IMR-90 (cell line): ENCODE measurements around the gene GP1BA. TPM values are rescaled to one million over a fixed set of nuclear protein-coding genes. Genes with fewer than 3 reads are reported as not detected.

Source experiments
- ATAC-seq: fragments of 200-7000 bp; cut with Tn5 transposase; 2 replicates; pipeline ENCODE4 v1.9.1; 2020; ENCODE audit warnings: low read depth, mild to moderate bottlenecking, moderate library complexity
- BruUV-seq: library from RNA; stranded (reverse); fragments of 400-500 nt; replicated peaks from 2 replicates; lab custom pipeline; 2021; lab: Mats Ljungman, UMichigan
- CTCF ChIA-PET: fragments of 300-600 bp; formaldehyde crosslinking; extraction: SDS; loops from one replicate; lab custom pipeline; 2021; ENCODE audit warnings: antibody characterized with exemption; lab: Yijun Ruan, JAX
- POLR2A ChIA-PET: fragments of 300-600 bp; sonication (Branson Sonifier 250); formaldehyde crosslinking; loops from one replicate; lab custom pipeline; 2022; ENCODE audit warnings: antibody characterized with exemption; ENCODE audit not compliant: unreplicated experiment; lab: Charles Lee
- DNase-seq: peaks from one replicate; pipeline ENCODE4 v3.0.0; 2013
- H2AFZ ChIP-seq: replicated peaks from 2 replicates; pipeline ENCODE3; 2013; ENCODE audit warnings: low read length, mild to moderate bottlenecking; ENCODE audit not compliant: poor library complexity
- H2AK5ac ChIP-seq: 2 replicates; pipeline ENCODE4 v1.6.1; 2013; ENCODE audit warnings: low read depth, low read length, inconsistent platforms
- H2AK9ac ChIP-seq: replicated peaks from 2 replicates; pipeline ENCODE3; 2013; ENCODE audit warnings: mild to moderate bottlenecking, low read depth, low read length, moderate library complexity; ENCODE audit not compliant: poor library complexity
- H2BK120ac ChIP-seq: 2 replicates; pipeline ENCODE4 v1.6.1; 2013; ENCODE audit warnings: low read depth, low read length, inconsistent platforms
- H2BK15ac ChIP-seq: 3 replicates; pipeline ENCODE4 v1.6.1; 2013; ENCODE audit warnings: low read depth, low read length, inconsistent platforms
- H2BK20ac ChIP-seq: 2 replicates; pipeline ENCODE4 v1.6.1; 2013; ENCODE audit warnings: low read depth, mild to moderate bottlenecking, inconsistent platforms, low read length, moderate library complexity
- H2BK5ac ChIP-seq: 2 replicates; pipeline ENCODE4 v1.6.1; 2013; ENCODE audit warnings: mild to moderate bottlenecking, low read depth, low read length, inconsistent platforms; ENCODE audit not compliant: poor library complexity, severe bottlenecking
- H3K14ac ChIP-seq: replicated peaks from 2 replicates; pipeline ENCODE4 v1.6.1; 2013; ENCODE audit warnings: low read depth, low read length, inconsistent platforms
- H3K18ac ChIP-seq: 2 replicates; pipeline ENCODE4 v1.6.1; 2013; ENCODE audit warnings: low read depth, low read length, control low read depth
- H3K23ac ChIP-seq: 2 replicates; pipeline ENCODE4 v1.6.1; 2013; ENCODE audit warnings: low read depth, low read length, inconsistent platforms
- H3K27ac ChIP-seq: 2 replicates; pipeline ENCODE4 v1.5.1; 2013; ENCODE audit warnings: mild to moderate bottlenecking, control low read depth, low read length; ENCODE audit not compliant: insufficient read depth
- H3K27me3 ChIP-seq: 2 replicates; pipeline ENCODE4 v1.6.1; 2013; ENCODE audit warnings: low read length; ENCODE audit not compliant: control insufficient read depth, insufficient read depth
- H3K36me3 ChIP-seq: 2 replicates; pipeline ENCODE4 v1.6.1; 2013; ENCODE audit warnings: low read length, mixed read lengths; ENCODE audit not compliant: control insufficient read depth, insufficient read depth
- H3K4ac ChIP-seq: 2 replicates; pipeline ENCODE4 v1.6.1; 2013; ENCODE audit warnings: low read depth, low read length, inconsistent platforms
- H3K4me1 ChIP-seq: 2 replicates; pipeline ENCODE4 v1.6.1; 2013; ENCODE audit warnings: low read length, mixed read lengths; ENCODE audit not compliant: control insufficient read depth, insufficient read depth
- H3K4me2 ChIP-seq: 2 replicates; pipeline ENCODE4 v1.6.1; 2013; ENCODE audit warnings: low read depth, mild to moderate bottlenecking, control low read depth, low read length, moderate library complexity
- H3K4me3 ChIP-seq: 2 replicates; pipeline ENCODE4 v1.5.1; 2013; ENCODE audit warnings: low read depth, mild to moderate bottlenecking, control low read depth, low read length, moderate library complexity; ENCODE audit not compliant: insufficient read depth
- H3K56ac ChIP-seq: 2 replicates; pipeline ENCODE4 v1.6.1; 2013; ENCODE audit warnings: low read length, inconsistent platforms; ENCODE audit not compliant: insufficient read depth; ENCODE audit errors: extremely low read depth
- H3K79me1 ChIP-seq, 2 experiments: 2 replicates each; pipeline ENCODE4 v1.6.1; 2013; ENCODE audit warnings: low read length in 2 of 2, inconsistent platforms in 1 of 2, low read depth in 1 of 2
- H3K9ac ChIP-seq: 2 replicates; pipeline ENCODE4 v1.6.1; 2013; ENCODE audit warnings: low read depth, low read length, control low read depth
- H3K9me1 ChIP-seq: 2 replicates; pipeline ENCODE4 v1.6.1; 2013; ENCODE audit warnings: low read length, inconsistent platforms; ENCODE audit not compliant: insufficient read depth
- H3K9me3 ChIP-seq: 2 replicates; pipeline ENCODE4 v1.6.1; 2013; ENCODE audit warnings: low read length; ENCODE audit not compliant: control insufficient read depth, insufficient read depth
- H4K20me1 ChIP-seq: 2 replicates; pipeline ENCODE4 v1.6.1; 2013; ENCODE audit warnings: low read length, inconsistent platforms; ENCODE audit not compliant: insufficient read depth
- H4K5ac ChIP-seq: 2 replicates; pipeline ENCODE4 v1.6.1; 2013; ENCODE audit warnings: mild to moderate bottlenecking, low read depth, low read length, control low read depth
- H4K8ac ChIP-seq, 2 experiments: 2 replicates each; pipeline ENCODE4 v1.6.1; 2013; ENCODE audit warnings: low read depth in 2 of 2, low read length in 2 of 2, control low read depth in 1 of 2, inconsistent platforms in 1 of 2
- H4K91ac ChIP-seq: 2 replicates; pipeline ENCODE4 v1.6.1; 2013; ENCODE audit warnings: low read depth, low read length, inconsistent platforms; ENCODE audit not compliant: insufficient read depth
- FOS ChIP-seq: fragments of 150-350 bp; IDR thresholded peaks from 2 replicates; pipeline ENCODE4 v1.6.1; 2016; ENCODE audit warnings: low read depth, low read length
- POLR2A ChIP-seq: IDR thresholded peaks from 2 replicates; pipeline ENCODE4 v1.6.1; 2012; ENCODE audit warnings: mild to moderate bottlenecking, low read depth, low read length
- WGBS, 2 experiments: methylation state at CpG; one replicate each; pipeline versions ENCODE4 v1.1.5 to v1.1.7; 2013; ENCODE audit warnings: missing lambda C conversion rate in 2 of 2; ENCODE audit not compliant: insufficient read length in 1 of 2; ENCODE audit errors: extremely low coverage in 2 of 2; 5-methylcytosine and 5-hydroxymethylcytosine counted together
- dilution Hi-C: fragments of 300-500 bp; cut with HindIII; formaldehyde crosslinking; loops from one replicate; pipeline ENCODE4 v1.14.3; 2018; ENCODE audit warnings: low sequenced_read_pairs; ENCODE audit not compliant: unreplicated experiment
- in situ Hi-C: fragments of 300-500 bp; cut with MboI; formaldehyde crosslinking; loops from 3 replicates; pipeline ENCODE4 v1.14.3; 2019; ENCODE audit warnings: low sequenced_read_pairs, inconsistent platforms, mixed read lengths
- intact Hi-C: fragments of 100-400 bp; cut with micrococcal nuclease; formaldehyde crosslinking; loops from 2 replicates; pipeline ENCODE4 v1.10.0; 2022
- polyA plus RNA-seq, 3 experiments: library from polyadenylated mRNA; depleted of rRNA; stranded (reverse); fragments of >200 nt; gene quantifications; 2 replicates each; pipeline ENCODE4 v1.2.3, GENCODE V29; 2012; ENCODE audit warnings: low replicate concordance in 1 of 3
- total RNA-seq: library from RNA; depleted of rRNA; stranded (reverse); fragments of >200 nt; gene quantifications from 2 replicates; pipeline ENCODE4 v1.2.3, GENCODE V29; 2012

Gene GP1BA
- total and polyA plus RNA-seq, 2 of the 4 experiments (the other 2 are of a cell fraction) = not detected

DNA sequence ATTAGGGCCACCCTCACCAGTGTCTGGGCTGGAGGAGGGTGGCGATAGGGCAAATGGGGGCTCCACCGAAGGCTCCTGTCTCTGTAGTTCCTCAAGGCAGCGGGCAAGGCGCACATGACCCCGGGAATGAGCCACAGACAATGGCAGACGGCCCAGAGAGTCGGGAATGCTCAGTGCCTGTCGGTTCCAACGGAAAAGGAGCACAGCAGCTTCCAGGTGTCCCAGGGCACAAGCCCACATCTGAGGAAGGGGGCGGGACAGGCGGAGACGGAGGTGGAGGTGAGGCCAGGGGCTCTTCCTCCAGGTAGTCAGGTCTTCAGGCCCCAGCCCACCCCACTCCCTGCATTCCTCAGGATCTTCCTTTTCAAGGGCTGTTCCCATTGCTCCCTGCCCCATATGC lies 40.7 kb downstream of the GP1BA start:
- Histone ChIP-seq H3K56ac (no peak overlapping the region), H2BK15ac (no peak overlapping the region), H3K4ac (no peak overlapping the region), H3K4me3 (no peak overlapping the region), H3K36me3 (peaks cover 42% of the 10 kb centered on the region), H4K20me1 (peaks cover 6% of the 10 kb centered on the region; the same call in 1 of the 2 replicates), H3K9me1 (peaks cover 22% of the 10 kb centered on the region), H3K9ac (no peak overlapping the region), H3K79me1 (peaks cover 10 to 58% of the 10 kb centered on the region in 2 experiments; a peak in 3 of 4 replicates), H3K14ac (no peak overlapping the region), H2AK5ac (no peak overlapping the region), H2BK120ac (no peak overlapping the region), H3K27ac (no peak overlapping the region), H3K18ac (no peak overlapping the region), H2AK9ac (no peak overlapping the region), H3K23ac (no peak overlapping the region), H2BK20ac (no peak overlapping the region), H3K4me1 (peaks cover 14% of the 10 kb centered on the region), H4K8ac (no peak overlapping the region), H3K9me3 (no peaks in the 10 kb centered on the region), H4K5ac (no peak overlapping the region), H2BK5ac (no peak overlapping the region), H3K27me3 (no peaks in the 10 kb centered on the region), H4K91ac (no peak overlapping the region), H3K4me2 (no peak overlapping the region), H2AFZ (no peak overlapping the region)
- WGBS, 2 experiments = 65% methylated on average over 7 of the region's 12 CpGs; no CpG with 5 or more reads in 1 of the 2 experiments
- in situ Hi-C loops (no loop called here), intact Hi-C loops (no loop called here), dilution Hi-C loops (no loop called here)
- no peak for DNase-seq
- ChIA-PET POLR2A (no interaction called here), CTCF (no interaction called here)
- no peak for ATAC-seq
- no TSS peak for BruUV-seq
- TF ChIP-seq POLR2A (no peak), FOS (no peak)
